GM12878 (cell line): ENCODE data around the gene TNRC6B. TPM values are rescaled to one million over a fixed set of nuclear protein-coding genes. Genes with fewer than 3 reads are reported as not detected.

Experiments used
- ATAC-seq: fragments of 200-7000 bp; cut with Tn5 transposase; 3 replicates; pipeline ENCODE4 v1.9.1; 2020; ENCODE audit warnings: mild to moderate bottlenecking, moderate library complexity
- BruUV-seq: library from RNA; stranded (reverse); fragments of 400-500 nt; replicated peaks from 2 replicates; lab custom pipeline; 2021; lab: Mats Ljungman, UMichigan
- CTCF ChIA-PET: fragments of 300-600 bp; sonication (Branson Sonifier 250); formaldehyde crosslinking; extraction: SDS; loops from one replicate; lab custom pipeline; 2021; ENCODE audit warnings: inconsistent platforms; lab: Yijun Ruan, JAX
- POLR2A ChIA-PET: fragments of 350-600 bp; formaldehyde crosslinking; extraction: SDS; loops from one replicate; lab custom pipeline; 2021; ENCODE audit warnings: inconsistent platforms; lab: Charles Lee
- RAD21 ChIA-PET: fragments of 300-600 bp; sonication (Branson Sonifier 250); formaldehyde crosslinking; loops from one replicate; lab custom pipeline; 2023; ENCODE audit warnings: antibody characterized with exemption; ENCODE audit not compliant: unreplicated experiment; lab: Charles Lee
- SMC1A ChIA-PET: fragments of 300-600 bp; sonication (Branson Sonifier 250); formaldehyde crosslinking; loops from one replicate; lab custom pipeline; 2023; ENCODE audit not compliant: unreplicated experiment, uncharacterized antibody; lab: Charles Lee
- DNase-seq: peaks from one replicate; pipeline ENCODE4 v3.0.0-alpha.2; 2011; ENCODE audit warnings: low read depth, low spot score
- FAIRE-seq: peaks from 3 replicates; lab custom pipeline; 2011; peaks lifted over from hg19 to GRCh38; lab: Jason Lieb, UNC
- H2AFZ ChIP-seq: 2 replicates; pipeline ENCODE4 v1.6.0; 2011; ENCODE audit warnings: low read depth, low read length, control low read depth; ENCODE audit not compliant: control insufficient read depth
- H3K27ac ChIP-seq: 2 replicates; pipeline ENCODE4 v1.5.1; 2011; ENCODE audit warnings: control low read depth; ENCODE audit not compliant: control insufficient read depth, insufficient read depth
- H3K27me3 ChIP-seq, 2 experiments: replicated peaks in 1 of 2; 2 replicates each; pipeline versions ENCODE4 v1.6.0 to v1.6.1; 2011; ENCODE audit warnings: low read length in 1 of 2; ENCODE audit not compliant: control insufficient read depth in 2 of 2, insufficient read depth in 2 of 2
- H3K36me3 ChIP-seq, 2 experiments: 2 replicates each; pipeline ENCODE4 v1.5.1; 2011; ENCODE audit warnings: low read length in 1 of 2; ENCODE audit not compliant: control insufficient read depth in 2 of 2, insufficient read depth in 2 of 2
- H3K4me1 ChIP-seq: 2 replicates; pipeline ENCODE4 v1.6.1; 2011; ENCODE audit warnings: mild to moderate bottlenecking, low read length, moderate library complexity, mixed read lengths; ENCODE audit not compliant: control insufficient read depth, insufficient read depth
- H3K4me2 ChIP-seq: 2 replicates; pipeline ENCODE4 v1.6.0; 2011; ENCODE audit warnings: control low read depth; ENCODE audit not compliant: control insufficient read depth, insufficient read depth
- H3K4me3 ChIP-seq: fragments of 200-600 bp; sonication (generic); 2 replicates; pipeline ENCODE4 v1.5.1; 2016
- H3K79me2 ChIP-seq: 2 replicates; pipeline ENCODE4 v1.6.0; 2011; ENCODE audit warnings: low read length; ENCODE audit not compliant: control insufficient read depth, insufficient read depth
- H3K9ac ChIP-seq: 2 replicates; pipeline ENCODE4 v1.8.0; 2011; ENCODE audit warnings: low read length, control low read depth, mixed read lengths; ENCODE audit not compliant: control insufficient read depth, insufficient read depth
- H3K9me3 ChIP-seq: replicated peaks from 3 replicates; pipeline ENCODE4 v1.5.1; 2011; ENCODE audit warnings: mild to moderate bottlenecking, low read length; ENCODE audit not compliant: control insufficient read depth, insufficient read depth
- H4K20me1 ChIP-seq: 2 replicates; pipeline ENCODE4 v1.6.0; 2011; ENCODE audit not compliant: control insufficient read depth, insufficient read depth
- BCL3 ChIP-seq: IDR thresholded peaks from 2 replicates; pipeline ENCODE4 v1.6.1; 2011; ENCODE audit warnings: borderline replicate concordance, low read depth, mild to moderate bottlenecking, moderate library complexity, low read length; ENCODE audit not compliant: insufficient read depth, poor library complexity, severe bottlenecking
- ELK1 ChIP-seq: IDR thresholded peaks from 2 replicates; pipeline ENCODE4 v1.6.1; 2012; ENCODE audit warnings: low read depth, low read length, improper control_type of control experiment
- MYB ChIP-seq: fragments of 150-350 bp; IDR thresholded peaks from 2 replicates; pipeline ENCODE4 v1.6.1; 2014; ENCODE audit warnings: mild to moderate bottlenecking, low read depth, low read length, borderline replicate concordance
- NKRF ChIP-seq: fragments of 450-650 bp; conservative IDR thresholded peaks from 2 replicates; pipeline ENCODE4 v1.6.1; 2017; ENCODE audit warnings: mild to moderate bottlenecking, moderate library complexity
- RELA ChIP-seq: fragments of 450-650 bp; IDR thresholded peaks from 2 replicates; pipeline ENCODE4 v1.8.0; 2014; ENCODE audit warnings: borderline replicate concordance; ENCODE audit not compliant: partially characterized antibody
- USF1 ChIP-seq: IDR thresholded peaks from 2 replicates; pipeline ENCODE4 v1.6.1; 2011; ENCODE audit warnings: borderline replicate concordance, low read depth, mild to moderate bottlenecking, moderate library complexity, mixed read lengths, low read length; ENCODE audit not compliant: insufficient read depth; ENCODE audit errors: extremely low read length
- ZSCAN29 ChIP-seq: fragments of 450-650 bp; IDR thresholded peaks from 2 replicates; pipeline ENCODE4 v1.6.1; 2017; ENCODE audit warnings: mild to moderate bottlenecking, moderate library complexity
- WGBS: methylation state at CpG from one replicate; pipeline ENCODE4 v1.1.6; 2016; ENCODE audit warnings: low lambda C conversion rate; ENCODE audit not compliant: insufficient replicate concordance, insufficient coverage; ENCODE audit errors: missing lambda C conversion rate; 5-methylcytosine and 5-hydroxymethylcytosine counted together
- in situ Hi-C: fragments of 300-500 bp; cut with MboI; formaldehyde crosslinking; loops from 9 replicates; pipeline ENCODE4 v1.14.3; 2018; ENCODE audit warnings: mixed read lengths
- intact Hi-C: fragments of 100-400 bp; cut with micrococcal nuclease; formaldehyde crosslinking; loops from one replicate; pipeline ENCODE4 v1.14.2; 2022; ENCODE audit not compliant: unreplicated experiment
- polyA plus RNA-seq, 11 experiments: library from polyadenylated mRNA; depleted of rRNA in 4 of 11; unstranded in 6 of 11; stranded (reverse) in 5 of 11; fragments of >200 nt; fragmentation: Nextera tagmentation in 4 of 11; fragmentation: Illumina TruSeq in 1 of 11; extraction: Ambion mirVana in 4 of 11; extraction: Trizol in 1 of 11; gene quantifications; 1 replicate in 1 of 11; 2 replicates in 10 of 11; pipeline versions ENCODE4 v1.2.1 to v1.2.3, GENCODE V29; 2011 to 2016; ENCODE audit warnings: inconsistent platforms in 2 of 11, missing spikeins in 2 of 11, low read depth in 1 of 11
- total RNA-seq, 4 experiments: library from RNA; depleted of rRNA in 3 of 4; stranded (reverse); fragments of >200 nt in 3 of 4; fragmentation: Illumina TruSeq in 1 of 4; extraction: Trizol in 1 of 4; gene quantifications; 2 replicates each; pipeline versions ENCODE4 v1.2.1 to v1.2.3, GENCODE V29; 2013 to 2021

Gene TNRC6B
- total and polyA plus RNA-seq, 10 of the 15 experiments (the other 5 are each of a cell fraction or from before 2014, with no cell fraction given), result 3.6 to 32.8 (median 16.4) TPM

GRCh38 chr22:40206561-40206960, 28.8 kb downstream of the TNRC6B start:
- no peak overlapping the region for H3K4me3 ChIP-seq
- ChIA-PET POLR2A (no interaction called here), CTCF (no interaction called here), SMC1A (no interaction called here), RAD21 (no interaction called here)
- FAIRE-seq (no peak), ATAC-seq (no peak), DNase-seq (no peak)
- BruUV-seq, result no TSS peak
- H4K20me1 ChIP-seq, result no peaks in the 10 kb centered on the region
- in situ Hi-C loops, result no loop called here
- H3K9me3 ChIP-seq, result no peaks in the 10 kb centered on the region; the same call in 2 of the 3 replicates
- no peak overlapping the region for H3K27ac ChIP-seq
- no peak overlapping the region for H3K4me2 ChIP-seq
- no peaks in the 10 kb centered on the region for H3K27me3 ChIP-seq
- no peak overlapping the region for H2AFZ ChIP-seq
- no peaks in the 10 kb centered on the region; a peak in 1 of 4 replicates for H3K36me3 ChIP-seq
- H3K4me1 ChIP-seq, result peaks cover 49% of the 10 kb centered on the region
- TF ChIP-seq ELK1 (no peak), RELA (no peak), MYB (no peak), ZSCAN29 (no peak), USF1 (no peak), BCL3 (no peak), NKRF (no peak)
- over 99% methylated on average over 15 of the region's 15 CpGs for WGBS
- no peak overlapping the region for H3K9ac ChIP-seq
- peaks cover 59% of the 10 kb centered on the region for H3K79me2 ChIP-seq
- intact Hi-C loops, result no loop called here
